GM23338 (cell line): ENCODE measurements around the gene IQGAP2. TPM values are rescaled to one million over a fixed set of nuclear protein-coding genes. Genes with fewer than 3 reads are reported as not detected.

Experiments
- ATAC-seq: fragments of 200-7000 bp; cut with Tn5 transposase; 3 replicates; pipeline ENCODE4 v1.9.1; 2020
- DNase-seq: peaks from one replicate; pipeline ENCODE4 v3.0.0-alpha.2; 2015; ENCODE audit warnings: low spot score
- H2AFZ ChIP-seq: fragments of 200-600 bp; sonication (generic); 2 replicates; pipeline ENCODE4 v1.8.0; 2016; ENCODE audit warnings: antibody characterized with exemption, mild to moderate bottlenecking, moderate library complexity
- H3F3A ChIP-seq: fragments of 200-600 bp; sonication (generic); replicated peaks from 2 replicates; pipeline ENCODE4 v1.8.0; 2017; ENCODE audit warnings: antibody characterized with exemption, mixed run types, low read depth
- H3K27ac ChIP-seq: fragments of 200-600 bp; sonication (generic); 2 replicates; pipeline ENCODE4 v1.6.1; 2016; ENCODE audit warnings: low read depth
- H3K27me3 ChIP-seq: fragments of 200-600 bp; sonication (generic); 2 replicates; pipeline ENCODE4 v1.8.0; 2016; ENCODE audit warnings: mild to moderate bottlenecking, mixed run types, moderate library complexity; ENCODE audit not compliant: insufficient read depth
- H3K36me3 ChIP-seq: fragments of 200-600 bp; sonication (generic); 2 replicates; pipeline ENCODE4 v1.8.0; 2016; ENCODE audit warnings: mild to moderate bottlenecking; ENCODE audit not compliant: insufficient read depth
- H3K4me1 ChIP-seq: fragments of 200-600 bp; sonication (generic); 2 replicates; pipeline ENCODE4 v1.8.0; 2016; ENCODE audit warnings: mild to moderate bottlenecking, moderate library complexity; ENCODE audit not compliant: insufficient read depth
- H3K4me2 ChIP-seq: fragments of 200-600 bp; sonication (generic); 2 replicates; pipeline ENCODE4 v1.7.1; 2017; ENCODE audit warnings: mixed run types
- H3K4me3 ChIP-seq: fragments of 200-600 bp; sonication (generic); 2 replicates; pipeline ENCODE4 v1.6.1; 2016; ENCODE audit warnings: mixed run types
- H3K79me2 ChIP-seq: fragments of 200-600 bp; sonication (generic); replicated peaks from 2 replicates; pipeline ENCODE4 v1.8.0; 2017; ENCODE audit warnings: mild to moderate bottlenecking; ENCODE audit not compliant: insufficient read depth
- H3K9me2 ChIP-seq: fragments of 200-600 bp; sonication (generic); 2 replicates; pipeline ENCODE4 v1.8.0; 2017; ENCODE audit not compliant: insufficient read depth
- H4K20me1 ChIP-seq: fragments of 200-600 bp; sonication (generic); replicated peaks from 2 replicates; pipeline ENCODE4 v1.8.0; 2017; ENCODE audit warnings: mild to moderate bottlenecking; ENCODE audit not compliant: insufficient read depth
- H3K27ac Mint-ChIP-seq: 2 replicates; pipeline ENCODE4 v1.8.0; 2020; ENCODE audit warnings: inconsistent platforms, mild to moderate bottlenecking, moderate library complexity, mixed read lengths
- H3K27me3 Mint-ChIP-seq: 3 replicates; pipeline ENCODE4 v1.8.0; 2022; ENCODE audit warnings: low read depth, mild to moderate bottlenecking, moderate library complexity, mixed read lengths, inconsistent platforms; ENCODE audit not compliant: insufficient read depth, poor library complexity
- H3K36me3 Mint-ChIP-seq: 3 replicates; pipeline ENCODE4 v1.8.0; 2021; ENCODE audit warnings: low read depth, mild to moderate bottlenecking, inconsistent platforms, moderate library complexity, mixed read lengths
- H3K4me1 Mint-ChIP-seq: 3 replicates; pipeline ENCODE4 v1.8.0; 2020; ENCODE audit warnings: mild to moderate bottlenecking, inconsistent platforms, mixed read lengths
- H3K4me3 Mint-ChIP-seq: 3 replicates; pipeline ENCODE4 v1.8.0; 2021; ENCODE audit warnings: moderate library complexity, mild to moderate bottlenecking, inconsistent platforms, mixed read lengths
- H3K9me3 Mint-ChIP-seq: 3 replicates; pipeline ENCODE4 v1.8.0; 2020; ENCODE audit warnings: moderate library complexity, mild to moderate bottlenecking, inconsistent platforms, mixed read lengths
- CREB1 ChIP-seq: fragments of 250-450 bp; sonication (Bioruptor Pico); IDR thresholded peaks from 2 replicates; pipeline ENCODE4 v1.5.0; 2020; ENCODE audit warnings: low read depth, mild to moderate bottlenecking, moderate library complexity
- CTCF ChIP-seq, 2 experiments: fragments of 200-600 bp in 1 of 2; sonication (generic) in 1 of 2; conservative IDR thresholded peaks; 2 replicates each; pipeline versions ENCODE4 v1.5.1 to v1.6.1; 2016 to 2017; ENCODE audit warnings: antibody characterized with exemption in 2 of 2, low read depth in 2 of 2, mild to moderate bottlenecking in 2 of 2, moderate library complexity in 1 of 2
- ETS1 ChIP-seq: IDR thresholded peaks from 2 replicates; pipeline ENCODE4 v1.6.1; 2016; ENCODE audit warnings: antibody characterized with exemption
- EZH2 ChIP-seq: fragments of 200-600 bp; sonication (generic); IDR thresholded peaks from one replicate; pipeline ENCODE4 v1.8.0; 2017; ENCODE audit warnings: antibody characterized with exemption, mild to moderate bottlenecking, low read depth; ENCODE audit not compliant: unreplicated experiment
- EZH2phosphoT487 ChIP-seq: fragments of 200-600 bp; sonication (generic); IDR thresholded peaks from one replicate; pipeline ENCODE4 v1.8.1; 2018; ENCODE audit warnings: antibody characterized with exemption; ENCODE audit not compliant: unreplicated experiment
- JUNB ChIP-seq: IDR thresholded peaks from one replicate; pipeline ENCODE4 v1.6.1; 2016; ENCODE audit warnings: antibody characterized with exemption; ENCODE audit not compliant: unreplicated experiment
- NANOG ChIP-seq: IDR thresholded peaks from 2 replicates; pipeline ENCODE4 v1.6.1; 2016; ENCODE audit warnings: antibody characterized with exemption, borderline replicate concordance
- POLR2AphosphoS5 ChIP-seq: IDR thresholded peaks from 2 replicates; pipeline ENCODE4 v1.6.1; 2016; ENCODE audit warnings: antibody characterized with exemption, low read depth
- REST ChIP-seq: IDR thresholded peaks from one replicate; pipeline ENCODE4 v1.6.1; 2018; ENCODE audit warnings: antibody characterized with exemption; ENCODE audit not compliant: unreplicated experiment
- STAT1 ChIP-seq: IDR thresholded peaks from one replicate; pipeline ENCODE4 v1.6.1; 2016; ENCODE audit warnings: antibody characterized with exemption; ENCODE audit not compliant: unreplicated experiment
- ZNF114 ChIP-seq: fragments of 250-450 bp; sonication (Bioruptor Pico); IDR thresholded peaks from 2 replicates; pipeline ENCODE4 v1.5.0; 2020; ENCODE audit warnings: mild to moderate bottlenecking, moderate library complexity
- ZNF331 ChIP-seq: fragments of 250-450 bp; sonication (Bioruptor Pico); IDR thresholded peaks from 2 replicates; pipeline ENCODE4 v1.5.0; 2020; ENCODE audit warnings: low read depth, mild to moderate bottlenecking, moderate library complexity
- ZNF462 ChIP-seq: fragments of 250-450 bp; sonication (Bioruptor Pico); IDR thresholded peaks from 2 replicates; pipeline ENCODE4 v1.5.0; 2020; ENCODE audit warnings: mild to moderate bottlenecking, moderate library complexity
- polyA plus RNA-seq: library from polyadenylated mRNA; unstranded; fragments of >200 nt; fragmentation: Nextera tagmentation; extraction: Ambion mirVana; gene quantifications from 2 replicates; pipeline ENCODE4 v1.2.1, GENCODE V29; 2016
- total RNA-seq: library from RNA; depleted of rRNA; stranded (reverse); fragments of >200 nt; shearing (Covaris generic); gene quantifications from 2 replicates; pipeline ENCODE4 v1.2.3, GENCODE V29; 2014

IQGAP2 gene
- total and polyA plus RNA-seq, 2 experiments from 2014 or later, result 60.0 to 86.5 TPM

GRCh38 chr5:76701298-76701697 lies 298.2 kb downstream of the IQGAP2 start:
- H3K27ac Mint-ChIP-seq, result no peak overlapping the region
- ATAC-seq, result no peak
- Histone ChIP-seq H2AFZ (no peak overlapping the region), H3K79me2 (no peaks in the 10 kb centered on the region), H3K4me1 (no peaks in the 10 kb centered on the region), H3K9me2 (no peaks in the 10 kb centered on the region), H4K20me1 (no peaks in the 10 kb centered on the region; the same call in 1 of the 2 replicates), H3F3A (no peaks in the 10 kb centered on the region), H3K27ac (no peak overlapping the region), H3K4me2 (no peak overlapping the region), H3K4me3 (no peak overlapping the region), H3K36me3 (0 out of 2 replicates have a peak, but pooled peaks cover 6% of the 10 kb centered on the region), H3K27me3 (no peaks in the 10 kb centered on the region)
- peaks cover 13% of the 10 kb centered on the region; the same call in 2 of the 3 replicates for H3K36me3 Mint-ChIP-seq
- peaks cover 6% of the 10 kb centered on the region; the same call in 1 of the 3 replicates for H3K4me1 Mint-ChIP-seq
- no peak overlapping the region for H3K4me3 Mint-ChIP-seq
- H3K9me3 Mint-ChIP-seq, result no peaks in the 10 kb centered on the region
- TF ChIP-seq ETS1 (no peak), POLR2AphosphoS5 (no peak), STAT1 (no peak), REST (no peak), NANOG (no peak), JUNB (no peak), CTCF (conservative IDR thresholded peaks at IDR 0.05; ENCODE audit: low read depth in 2 of 2) (no peak), EZH2 (no peak), CREB1 (no peak), EZH2phosphoT487 (no peak), ZNF462 (CRISPR knock-in tag) (no peak), ZNF331 (CRISPR knock-in tag) (no peak), ZNF114 (no peak)
- no peak for DNase-seq
- H3K27me3 Mint-ChIP-seq, result no peaks in the 10 kb centered on the region
